Keratinocyte (primary cell): Measurements from ENCODE around the gene SPACA9.

Experiments used
- EZH2 ChIP-seq: IDR thresholded peaks from one replicate; pipeline ENCODE4 v1.6.1; 2012; ENCODE audit warnings: inconsistent platforms, mild to moderate bottlenecking, low read length, moderate library complexity
- TF ChIP-seq, protein P1 (sequence below), 3 experiments: IDR thresholded peaks in 1 of 3; conservative IDR thresholded peaks in 1 of 3; optimal IDR thresholded peaks in 1 of 3; 2 replicates in 2 of 3; 3 replicates in 1 of 3; pipeline versions ENCODE3 to v1.5.1; 2011; ENCODE audit warnings: low read length in 3 of 3, mild to moderate bottlenecking in 3 of 3, moderate library complexity in 2 of 3, control low read depth in 1 of 3, inconsistent platforms in 1 of 3; ENCODE audit not compliant: insufficient read depth in 2 of 3; ENCODE audit errors: extremely low read depth in 1 of 3

DNA sequence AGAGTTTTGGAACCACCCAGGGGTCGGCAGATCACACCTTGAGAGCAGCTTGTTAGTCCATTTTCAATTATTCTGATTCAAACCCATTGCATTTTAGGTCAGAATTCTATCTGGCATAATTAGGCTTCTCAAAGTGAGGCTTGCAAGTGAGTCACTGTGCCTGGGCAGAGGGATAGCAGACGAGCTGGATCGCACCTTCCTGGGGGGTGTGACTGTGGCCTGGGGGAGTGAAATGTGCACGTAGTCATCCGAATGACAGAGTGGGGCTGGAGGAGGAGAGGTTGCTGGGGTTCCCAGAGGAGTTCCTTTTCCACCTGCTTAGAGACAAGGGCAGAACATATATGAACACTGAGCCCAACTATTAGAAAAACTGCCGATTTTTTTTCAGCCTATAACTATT lies 31.7 kb downstream of the SPACA9 start:
- TF ChIP-seq, protein P1, sequence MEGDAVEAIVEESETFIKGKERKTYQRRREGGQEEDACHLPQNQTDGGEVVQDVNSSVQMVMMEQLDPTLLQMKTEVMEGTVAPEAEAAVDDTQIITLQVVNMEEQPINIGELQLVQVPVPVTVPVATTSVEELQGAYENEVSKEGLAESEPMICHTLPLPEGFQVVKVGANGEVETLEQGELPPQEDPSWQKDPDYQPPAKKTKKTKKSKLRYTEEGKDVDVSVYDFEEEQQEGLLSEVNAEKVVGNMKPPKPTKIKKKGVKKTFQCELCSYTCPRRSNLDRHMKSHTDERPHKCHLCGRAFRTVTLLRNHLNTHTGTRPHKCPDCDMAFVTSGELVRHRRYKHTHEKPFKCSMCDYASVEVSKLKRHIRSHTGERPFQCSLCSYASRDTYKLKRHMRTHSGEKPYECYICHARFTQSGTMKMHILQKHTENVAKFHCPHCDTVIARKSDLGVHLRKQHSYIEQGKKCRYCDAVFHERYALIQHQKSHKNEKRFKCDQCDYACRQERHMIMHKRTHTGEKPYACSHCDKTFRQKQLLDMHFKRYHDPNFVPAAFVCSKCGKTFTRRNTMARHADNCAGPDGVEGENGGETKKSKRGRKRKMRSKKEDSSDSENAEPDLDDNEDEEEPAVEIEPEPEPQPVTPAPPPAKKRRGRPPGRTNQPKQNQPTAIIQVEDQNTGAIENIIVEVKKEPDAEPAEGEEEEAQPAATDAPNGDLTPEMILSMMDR (optimal IDR thresholded peaks at IDR 0.05 in 1 of 3, IDR thresholded peaks at IDR 0.05 in 1 of 3, conservative IDR thresholded peaks at IDR 0.05 in 1 of 3; ENCODE audit: extremely low read depth in 1 of 3, insufficient read depth in 2 of 3, low read length in 3 of 3) = no peak
- TF ChIP-seq EZH2 = no peak
